ENCODE results near the gene CLMP.

Gene CLMP, protein sequence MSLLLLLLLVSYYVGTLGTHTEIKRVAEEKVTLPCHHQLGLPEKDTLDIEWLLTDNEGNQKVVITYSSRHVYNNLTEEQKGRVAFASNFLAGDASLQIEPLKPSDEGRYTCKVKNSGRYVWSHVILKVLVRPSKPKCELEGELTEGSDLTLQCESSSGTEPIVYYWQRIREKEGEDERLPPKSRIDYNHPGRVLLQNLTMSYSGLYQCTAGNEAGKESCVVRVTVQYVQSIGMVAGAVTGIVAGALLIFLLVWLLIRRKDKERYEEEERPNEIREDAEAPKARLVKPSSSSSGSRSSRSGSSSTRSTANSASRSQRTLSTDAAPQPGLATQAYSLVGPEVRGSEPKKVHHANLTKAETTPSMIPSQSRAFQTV

DNA sequence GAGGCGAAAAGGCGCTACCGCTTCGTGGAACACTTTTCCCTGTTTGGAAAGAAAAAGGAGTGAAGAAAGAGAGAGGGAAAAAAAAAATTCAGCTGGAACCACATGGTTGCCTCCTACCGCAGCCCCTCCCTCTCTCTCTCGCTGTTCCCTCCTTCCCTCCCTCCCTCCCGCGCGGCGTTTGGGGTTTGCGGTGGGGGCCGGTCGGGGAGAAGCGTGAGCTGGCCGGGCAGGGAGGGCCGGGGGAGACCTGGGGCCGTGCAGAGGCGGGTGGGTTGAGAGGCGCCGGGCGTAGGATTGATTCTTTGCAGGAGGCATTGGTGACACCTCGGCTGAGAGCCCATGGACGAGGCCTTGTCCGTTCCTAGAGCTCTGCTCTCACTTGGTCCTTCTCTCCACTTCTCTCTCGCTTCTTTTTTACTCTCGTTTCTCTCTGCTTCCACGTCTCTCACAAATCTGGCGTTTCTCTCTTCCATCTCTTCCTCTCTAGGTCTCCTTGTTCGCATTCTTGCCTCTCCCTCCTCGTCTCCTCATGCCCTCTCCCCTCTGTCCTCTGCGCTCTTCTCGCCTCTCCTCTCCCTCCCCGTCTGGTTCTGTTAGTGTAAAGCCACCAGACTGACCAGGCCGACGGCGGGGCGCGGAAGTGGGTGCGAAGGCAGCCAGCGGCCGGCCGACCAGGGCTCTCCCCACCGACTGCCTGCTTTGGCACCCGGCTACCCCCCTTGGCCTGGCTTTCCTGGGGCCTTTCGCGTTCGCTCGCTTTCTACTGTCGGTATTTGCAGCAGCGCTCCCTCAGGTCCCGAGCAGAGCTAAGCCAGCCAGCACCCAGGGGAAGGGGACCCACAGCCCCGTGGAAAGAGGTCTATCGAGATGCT lies at the start of gene CLMP:
TSS of gene CLMP (minus strand) at position 61 of the 872 bp plus-strand sequence. CDS start 308 bp downstream, outside the sequence.
- DNase-seq, result no peak

DNA sequence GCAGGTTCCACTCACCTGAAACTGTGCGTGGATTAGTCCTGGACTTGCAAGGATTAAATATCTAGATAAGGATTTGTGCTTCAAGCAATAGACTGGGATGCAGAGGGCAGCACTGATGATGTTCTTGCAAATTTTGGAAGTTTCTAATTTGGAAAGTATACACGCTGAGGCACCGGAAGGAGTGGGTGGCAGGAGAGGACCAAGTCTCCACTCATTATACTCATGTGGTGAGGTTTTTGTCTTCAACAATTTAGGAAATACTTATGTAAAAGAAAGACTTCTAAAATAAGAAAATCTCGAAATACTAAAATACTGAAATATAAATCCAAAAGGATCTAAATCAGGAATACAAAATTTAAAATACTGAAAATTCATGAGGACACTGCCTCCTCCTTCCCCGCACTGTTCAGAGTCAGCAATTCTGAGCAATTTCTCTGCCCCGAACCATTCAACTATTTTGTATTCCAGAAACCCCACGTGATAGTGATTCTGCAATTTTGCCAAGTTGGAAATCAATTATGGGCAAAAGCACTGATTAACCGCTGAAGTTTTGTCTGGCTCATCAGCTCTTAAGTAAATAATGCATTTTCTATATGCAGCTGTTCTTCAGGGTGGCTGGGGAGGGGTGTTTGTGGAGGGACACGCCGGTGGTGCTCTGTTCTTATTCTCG lies 47.0 kb upstream of the CLMP start:
- no peak for TF ChIP-seq GATA1 (IDR thresholded peaks at IDR 0.05; ENCODE audit: low read depth, low read length)
- no peak for TF ChIP-seq POLR2A (IDR thresholded peaks at IDR 0.05; ENCODE audit: low read length)

More for the DNA sequence above, at the start of gene CLMP:
- no peak for TF ChIP-seq POLR2A (IDR thresholded peaks at IDR 0.05; ENCODE audit: low read length)
- no peak for TF ChIP-seq GATA1 (IDR thresholded peaks at IDR 0.05; ENCODE audit: low read depth, low read length)

DNA sequence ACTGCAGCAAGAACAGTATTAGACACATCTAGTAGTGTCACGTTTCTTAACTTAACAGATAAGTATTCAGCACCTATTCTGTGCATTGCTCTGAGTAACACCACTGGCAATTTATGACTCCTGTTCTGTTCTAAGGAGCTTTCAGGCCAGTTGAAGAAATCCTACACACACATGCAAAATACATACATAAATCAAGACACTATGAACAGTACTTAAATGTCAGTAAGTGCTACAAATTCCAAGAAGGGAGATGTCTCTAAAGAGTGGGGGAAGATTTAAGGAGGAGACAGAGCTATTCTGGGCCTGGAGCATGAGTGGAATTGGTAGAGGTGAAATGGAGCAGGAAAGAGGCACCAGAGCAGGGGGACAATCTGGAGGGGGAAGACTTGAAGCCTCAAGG lies 46.2 kb upstream of the CLMP start:
- TF ChIP-seq GATA1 (IDR thresholded peaks at IDR 0.05; ENCODE audit: low read depth, low read length) (no peak), POLR2A (IDR thresholded peaks at IDR 0.05; ENCODE audit: low read length) (no peak)
- no peak for DNase-seq

More for the DNA sequence above, 47.0 kb upstream of the CLMP start:
- no peak for DNase-seq

DNA sequence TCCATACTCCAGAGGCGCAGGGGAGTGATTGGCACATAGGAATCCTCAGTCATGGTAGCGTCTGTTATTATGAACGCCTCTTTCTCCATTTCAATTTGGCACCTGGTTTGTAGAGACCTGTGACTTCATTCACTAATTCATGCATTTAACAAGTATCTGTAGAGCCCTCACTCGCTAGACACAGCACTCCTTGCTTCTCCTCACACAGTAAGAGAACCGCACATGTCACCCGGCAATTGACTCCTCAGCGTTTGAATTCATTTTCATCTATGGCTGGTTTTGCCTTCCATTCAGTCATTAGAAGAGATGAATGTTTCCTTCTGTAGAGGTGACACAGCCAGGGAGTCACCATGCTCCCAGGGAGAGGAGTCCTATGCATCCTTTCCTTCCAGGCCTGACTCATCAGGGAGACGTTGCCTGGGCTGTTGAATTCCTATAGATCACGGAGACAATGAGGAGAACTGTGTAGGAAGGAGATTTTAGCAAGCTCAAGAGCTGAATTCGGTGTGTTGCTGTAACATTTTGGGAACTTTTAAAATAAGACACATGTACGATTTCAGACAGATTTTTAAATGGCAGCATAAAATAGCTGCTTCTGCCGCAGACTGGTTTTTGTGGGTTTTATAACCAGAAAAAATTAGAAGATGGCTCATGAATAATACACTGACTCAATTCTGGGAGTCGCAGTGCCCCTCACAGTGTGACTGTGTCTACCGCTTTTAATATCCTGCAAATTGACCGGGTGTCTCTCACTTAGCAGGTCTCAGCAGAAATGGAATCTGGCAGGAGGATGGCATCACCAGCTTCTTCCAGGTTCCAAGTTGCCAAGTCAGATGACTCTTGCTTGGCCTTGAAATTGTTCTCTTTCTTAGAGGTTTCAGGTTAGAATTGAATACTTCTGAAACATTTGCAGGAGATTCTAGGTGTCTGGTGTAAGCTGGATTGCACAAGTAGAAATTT lies 44.4 kb upstream of the CLMP start:
- no peak for DNase-seq
- no peak for TF ChIP-seq POLR2A (IDR thresholded peaks at IDR 0.05; ENCODE audit: low read length)
- TF ChIP-seq GATA1 (IDR thresholded peaks at IDR 0.05; ENCODE audit: low read depth, low read length), result no peak

DNA sequence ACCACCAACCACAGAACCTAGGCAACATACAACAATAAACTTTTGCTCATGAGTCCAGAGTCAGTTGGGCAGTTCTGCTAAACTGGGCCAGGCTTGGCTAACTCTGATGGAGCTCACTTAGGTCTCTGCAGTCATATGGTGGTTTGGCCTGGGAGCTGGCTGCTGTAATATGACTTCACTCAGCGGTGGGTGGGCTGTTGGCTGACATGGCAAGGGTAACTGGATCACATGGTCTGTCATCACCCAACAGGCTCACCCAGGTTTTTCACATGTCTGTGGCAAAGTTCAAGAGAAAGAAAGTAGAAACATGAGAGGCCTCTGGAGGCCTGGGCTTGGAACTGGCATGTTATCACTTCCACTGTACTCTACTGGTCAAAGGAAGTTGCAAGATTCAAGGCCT lies 43.2 kb upstream of the CLMP start:
- TF ChIP-seq POLR2A (IDR thresholded peaks at IDR 0.05; ENCODE audit: low read length), result no peak
- DNase-seq, result no peak

DNA sequence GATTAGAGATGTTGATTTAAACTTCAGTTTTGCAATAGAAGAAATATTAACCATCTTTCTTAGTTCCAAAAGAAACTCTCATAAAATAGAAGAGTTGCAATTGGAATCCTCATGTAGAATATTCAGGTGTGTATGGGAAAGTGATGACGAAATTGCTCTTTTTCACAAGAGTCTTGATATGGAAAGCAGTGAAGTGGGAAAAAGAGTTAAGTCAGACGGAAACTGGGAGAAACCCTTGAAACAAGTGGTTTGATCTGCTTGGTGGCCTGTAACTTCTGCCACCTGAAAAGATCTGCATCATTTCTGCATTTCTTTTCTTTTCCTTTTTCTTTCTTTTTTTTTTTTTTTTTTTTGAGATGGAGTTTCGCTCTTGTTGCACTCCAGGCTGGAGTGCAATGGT lies 41.8 kb upstream of the CLMP start:
- TF ChIP-seq GATA1 (IDR thresholded peaks at IDR 0.05; ENCODE audit: low read depth, low read length), result no peak
- TF ChIP-seq POLR2A (IDR thresholded peaks at IDR 0.05; ENCODE audit: low read length), result no peak
- no peak for DNase-seq

DNA sequence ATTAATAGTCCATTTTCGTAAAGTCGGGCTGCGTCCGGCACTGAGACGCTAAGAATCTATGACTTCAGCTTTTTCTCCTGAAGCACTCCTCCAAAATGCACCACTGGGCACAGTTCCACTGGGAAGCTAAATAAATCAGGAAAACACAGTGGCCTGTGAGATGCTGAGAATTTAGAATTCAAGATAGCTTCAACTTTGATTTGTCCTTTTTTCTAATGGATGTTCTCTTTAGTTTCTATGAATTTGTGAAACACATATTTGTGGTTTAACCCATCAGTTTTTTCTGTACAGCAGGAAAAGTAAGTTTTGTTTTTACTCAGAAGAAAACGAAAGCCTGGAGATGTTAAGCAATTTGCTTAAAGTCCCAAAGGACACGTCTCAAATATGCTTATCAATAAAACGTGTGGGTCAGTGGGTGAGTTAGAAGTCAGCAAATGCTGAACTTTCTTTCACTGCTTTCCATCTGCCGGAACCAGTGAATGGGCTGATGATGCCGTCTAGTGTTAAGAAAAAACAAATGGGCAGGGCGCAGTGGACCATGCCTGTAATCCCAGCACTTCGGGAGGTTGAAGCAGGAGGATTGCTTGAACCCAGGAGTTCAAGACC lies 40.7 kb upstream of the CLMP start:
- TF ChIP-seq POLR2A (IDR thresholded peaks at IDR 0.05; ENCODE audit: low read length) (no peak), GATA1 (IDR thresholded peaks at IDR 0.05; ENCODE audit: low read depth, low read length) (no peak)
- DNase-seq, result no peak

DNA sequence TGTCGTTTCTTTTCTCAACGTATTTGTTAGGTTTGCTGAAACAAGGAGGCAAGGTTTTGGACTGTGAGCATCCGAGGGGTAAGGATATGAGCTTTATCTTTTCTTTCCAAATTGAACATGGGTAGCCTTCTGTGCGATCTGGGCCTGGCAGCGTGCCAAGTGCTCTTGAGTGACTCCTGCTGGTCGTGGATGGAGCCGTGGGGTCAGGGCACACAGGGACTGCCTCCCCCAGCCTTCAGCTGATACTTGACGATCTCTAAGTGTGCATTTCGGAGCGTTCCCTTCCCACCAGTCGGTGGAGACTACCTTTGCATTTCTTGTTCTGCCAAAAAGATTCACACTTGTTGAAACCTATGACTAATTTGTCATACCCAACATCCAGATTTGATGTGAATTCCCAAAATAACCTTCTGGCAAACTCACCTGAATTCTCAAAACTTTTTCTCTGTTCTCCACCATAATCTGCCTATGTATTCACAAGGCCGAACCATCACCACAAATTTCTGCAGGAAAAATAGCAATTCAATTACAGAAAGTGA lies 40.1 kb upstream of the CLMP start:
- DNase-seq, result peak; percentile 63 to 73
- TF ChIP-seq POLR2A (IDR thresholded peaks at IDR 0.05; ENCODE audit: low read length) (no peak), GATA1 (IDR thresholded peaks at IDR 0.05; ENCODE audit: low read depth, low read length) (no peak)

DNA sequence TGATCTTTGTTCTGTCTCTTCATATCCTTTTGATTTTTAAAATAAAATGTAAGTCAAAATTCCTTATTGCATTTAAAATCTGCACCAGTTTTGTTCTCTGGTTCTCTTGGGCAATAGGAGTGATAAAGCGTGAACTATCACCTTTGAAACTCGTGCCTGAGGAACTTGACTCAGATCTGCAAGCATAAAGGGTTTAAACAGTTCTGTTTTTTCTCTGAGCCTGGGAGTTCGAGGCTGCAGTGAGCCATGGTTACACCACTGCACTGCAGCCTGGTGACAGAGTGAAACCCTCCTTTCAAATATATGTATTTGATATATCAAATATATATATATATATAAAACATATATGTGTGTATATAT lies 38.9 kb upstream of the CLMP start:
- TF ChIP-seq GATA1 (IDR thresholded peaks at IDR 0.05; ENCODE audit: low read depth, low read length) (no peak), POLR2A (IDR thresholded peaks at IDR 0.05; ENCODE audit: low read length) (no peak)
- no peak for DNase-seq

DNA sequence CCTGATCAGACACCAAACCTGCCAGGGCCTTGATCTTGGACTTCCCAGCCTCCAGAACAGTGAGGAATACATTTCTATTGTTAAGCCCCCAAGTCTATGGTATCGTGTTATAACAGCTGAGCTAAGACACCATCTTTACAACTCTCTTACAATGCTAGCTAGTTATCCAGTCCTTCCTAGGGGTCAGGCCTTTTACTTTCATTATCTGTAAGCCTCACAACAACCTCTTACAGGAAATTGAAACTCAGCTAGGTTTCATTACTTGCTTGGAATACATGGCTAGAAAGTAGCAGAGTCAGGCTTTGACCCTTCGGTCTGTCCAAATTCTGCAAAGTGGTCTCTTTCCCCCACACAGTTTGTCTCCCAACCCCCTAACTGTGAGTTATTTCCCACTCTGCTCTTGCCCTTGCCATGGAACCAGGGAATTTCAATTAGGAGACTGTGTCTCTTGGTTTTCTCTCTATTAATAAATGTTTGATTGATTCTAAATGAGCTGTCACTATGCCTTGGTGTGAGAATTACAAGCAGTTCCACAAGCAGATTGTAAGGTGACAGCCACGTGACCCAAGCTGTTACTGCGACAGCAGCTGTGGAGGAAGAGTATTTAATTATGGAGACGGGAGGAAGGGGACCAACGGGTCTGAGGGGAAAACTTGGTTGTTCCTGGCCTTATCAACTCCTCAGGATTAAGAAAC lies 38.4 kb upstream of the CLMP start:
- TF ChIP-seq GATA1 (IDR thresholded peaks at IDR 0.05; ENCODE audit: low read depth, low read length) (no peak), POLR2A (IDR thresholded peaks at IDR 0.05; ENCODE audit: low read length) (no peak)
- DNase-seq, result no peak

DNA sequence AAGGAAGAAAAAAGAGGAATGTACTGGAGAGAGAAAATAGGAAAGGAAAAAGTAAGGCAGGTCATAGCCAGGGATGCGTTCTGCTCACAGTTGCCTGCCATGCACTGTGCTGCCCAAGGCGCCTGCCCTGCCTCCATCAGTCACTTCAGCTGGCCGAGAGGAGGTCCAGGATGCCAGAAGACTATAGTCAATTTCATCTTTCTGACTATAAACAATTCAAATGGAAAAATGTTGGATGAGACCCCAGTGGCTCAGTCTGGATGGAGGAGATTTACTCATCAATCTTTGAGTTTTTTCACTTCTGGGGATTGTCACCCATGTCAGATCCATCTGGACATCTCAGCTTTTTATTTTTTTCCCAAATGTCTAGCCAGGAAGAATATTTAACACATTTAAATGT lies 36.7 kb upstream of the CLMP start:
- TF ChIP-seq GATA1 (IDR thresholded peaks at IDR 0.05; ENCODE audit: low read depth, low read length), result no peak
- TF ChIP-seq POLR2A (IDR thresholded peaks at IDR 0.05; ENCODE audit: low read length), result no peak
- no peak for DNase-seq

DNA sequence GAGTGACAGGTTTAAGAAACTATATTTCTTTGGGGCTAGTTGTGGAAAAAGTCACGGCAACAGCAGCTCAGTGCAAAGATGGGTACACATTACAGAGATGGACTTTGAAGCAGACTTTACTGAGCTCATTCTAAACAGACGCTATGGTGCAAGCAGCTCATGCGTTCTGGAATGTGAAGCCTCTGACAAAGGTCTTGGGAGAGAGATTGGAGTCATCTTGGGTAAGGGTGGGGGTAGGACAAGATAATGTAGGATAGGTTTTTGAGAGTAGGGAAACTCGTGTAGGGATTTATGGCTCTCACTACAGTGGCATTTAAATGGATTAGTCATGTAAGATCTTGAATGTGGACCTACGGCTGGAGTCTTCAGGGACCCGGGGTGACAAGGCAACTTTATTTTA lies 36.2 kb upstream of the CLMP start:
- TF ChIP-seq GATA1 (IDR thresholded peaks at IDR 0.05; ENCODE audit: low read depth, low read length) (no peak), POLR2A (IDR thresholded peaks at IDR 0.05; ENCODE audit: low read length) (no peak)
- DNase-seq, result no peak
